GM21423 (cell line): ENCODE results near the gene FRAS1.

ENCODE experiments used
- ATAC-seq: cut with Tn5 transposase; IDR thresholded peaks from one replicate; pipeline ENCODE4 v1.9.1; 2021; ENCODE audit warnings: mild to moderate bottlenecking, moderate library complexity; ENCODE audit not compliant: unreplicated experiment

The FRAS1 gene

DNA sequence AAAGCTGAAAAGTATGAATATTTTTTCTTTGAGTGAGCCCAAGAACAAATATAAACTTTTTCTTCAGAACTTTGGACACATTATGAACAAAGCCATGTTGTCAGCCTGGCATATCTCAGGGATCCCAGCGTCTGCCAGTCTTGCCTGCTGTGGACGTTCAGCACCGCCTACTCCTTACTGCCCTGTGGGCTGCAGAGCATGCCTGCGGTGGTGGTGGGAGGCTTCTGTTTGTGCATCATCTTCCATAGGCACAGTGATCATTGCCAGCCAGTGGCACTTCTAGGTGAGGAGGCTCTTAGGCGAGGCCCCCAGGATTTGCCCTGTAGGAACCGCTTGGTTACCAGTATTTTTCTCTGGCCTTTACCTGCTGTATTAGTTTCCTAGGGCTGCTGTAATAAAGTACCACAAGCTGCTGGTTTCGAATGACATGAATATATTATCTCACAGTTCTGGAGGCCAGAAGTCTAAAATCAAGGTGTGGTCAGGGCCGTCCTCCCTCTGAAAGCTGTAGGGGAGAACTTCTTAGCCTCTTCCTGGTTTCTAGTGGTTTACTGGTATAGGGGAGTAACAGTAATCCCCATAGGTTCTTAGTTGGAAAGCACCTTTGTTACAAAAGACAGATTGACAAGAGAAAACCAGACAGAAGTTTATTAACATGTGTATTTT is 509.8 kb downstream of the FRAS1 start:
- peak; percentile 81 for ATAC-seq

DNA sequence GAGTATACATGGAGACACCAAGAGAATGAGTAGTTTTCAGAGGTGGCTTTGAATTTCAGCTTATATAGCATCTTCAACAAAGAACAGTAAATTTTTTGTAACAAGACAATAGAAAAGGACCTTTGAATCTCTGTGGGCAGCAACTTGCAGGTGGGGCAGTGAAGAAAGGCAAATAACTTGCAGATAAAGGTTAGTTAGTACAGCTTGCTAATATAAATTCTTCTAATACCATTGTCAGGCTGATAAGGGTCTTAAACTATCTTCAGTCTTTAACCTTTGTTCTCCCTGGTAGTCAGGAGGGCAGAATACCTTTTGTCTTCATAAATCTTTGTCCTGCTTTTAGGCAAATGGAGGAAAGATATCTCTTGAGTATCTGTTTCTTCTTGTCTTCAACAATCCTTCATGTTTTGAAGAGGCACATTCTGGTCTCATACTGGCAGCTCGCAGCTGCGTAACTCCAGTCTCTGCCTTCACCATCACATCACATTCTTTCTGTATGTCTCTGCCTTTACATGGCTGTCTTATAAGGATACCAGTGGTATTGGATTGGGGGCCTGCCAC is 510.5 kb downstream of the FRAS1 start:
- ATAC-seq, result no peak

DNA sequence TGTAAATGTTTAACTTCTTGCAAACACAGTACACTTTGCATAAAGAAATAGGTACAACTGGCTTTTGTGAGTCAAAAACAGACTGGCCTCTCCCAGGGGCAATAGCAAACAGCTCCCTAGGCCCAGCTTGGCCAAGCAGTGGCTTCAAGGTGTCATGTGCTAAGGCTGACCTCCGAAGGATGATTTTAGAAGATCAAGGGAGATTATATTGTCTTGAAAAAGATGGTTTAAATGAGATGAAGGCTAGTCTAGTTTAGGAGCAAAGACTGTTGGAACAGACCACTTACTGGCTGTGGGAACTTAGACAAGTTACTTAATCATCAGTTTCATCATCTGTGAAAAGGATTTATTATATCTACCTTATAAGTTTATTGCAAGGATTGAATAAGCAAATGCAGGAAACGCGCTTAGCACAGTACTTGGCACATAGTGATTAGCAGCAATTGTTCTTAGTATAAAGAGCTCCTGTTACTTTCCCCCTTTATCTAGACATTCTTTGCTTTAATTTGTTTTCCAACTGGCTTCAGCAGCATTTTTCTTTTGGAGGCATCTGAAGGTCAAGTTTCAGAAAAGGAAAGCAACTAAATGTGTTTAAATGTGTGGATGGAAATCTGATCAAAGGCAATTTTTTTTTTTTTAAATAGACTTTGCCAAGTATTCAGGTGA is 511.6 kb downstream of the FRAS1 start:
- peak; percentile 60 for ATAC-seq

DNA sequence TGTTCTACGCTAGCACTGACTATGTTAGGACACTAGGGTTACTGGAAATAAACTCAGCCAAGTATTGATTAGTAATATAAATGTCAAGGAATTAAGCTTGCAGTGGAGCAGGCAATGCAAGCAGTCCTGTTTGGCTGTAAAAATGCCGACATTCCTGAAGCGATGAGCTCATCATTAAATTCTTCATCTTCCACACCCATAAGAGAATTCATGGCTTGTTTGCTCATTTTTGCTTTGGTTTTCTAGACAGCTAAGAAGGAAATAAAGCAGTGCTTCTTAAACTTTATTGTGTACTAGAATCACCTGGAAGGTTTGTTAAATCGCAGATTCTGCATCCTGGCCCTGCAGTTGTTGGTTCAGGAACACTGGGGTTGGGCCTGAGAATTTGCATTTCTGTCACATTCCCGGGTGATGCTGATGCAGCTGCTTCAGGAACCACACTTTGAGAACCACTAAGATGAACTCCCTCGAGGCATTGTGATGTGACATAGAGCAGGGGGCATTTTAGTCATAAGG is 512.2 kb downstream of the FRAS1 start:
- ATAC-seq, result no peak

DNA sequence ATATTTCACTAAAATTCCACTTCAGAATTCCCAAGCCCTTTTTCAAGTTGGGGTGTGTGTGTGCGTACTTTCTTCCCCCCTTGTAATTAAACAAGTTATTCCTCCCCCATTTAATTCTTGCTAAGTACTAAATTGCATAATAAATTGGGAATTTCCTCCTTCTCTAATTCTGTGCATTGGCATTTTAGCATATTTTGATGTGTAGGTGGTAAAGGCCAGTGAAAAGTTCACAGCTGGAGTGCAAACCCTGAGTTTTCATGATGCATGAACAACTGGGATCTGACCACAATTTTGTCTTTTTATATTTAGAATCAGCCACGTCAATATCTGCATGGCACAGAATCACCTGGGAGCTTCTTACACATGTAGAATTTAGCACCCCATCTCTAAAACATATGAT is 513.0 kb downstream of the FRAS1 start:
- no peak for ATAC-seq

DNA sequence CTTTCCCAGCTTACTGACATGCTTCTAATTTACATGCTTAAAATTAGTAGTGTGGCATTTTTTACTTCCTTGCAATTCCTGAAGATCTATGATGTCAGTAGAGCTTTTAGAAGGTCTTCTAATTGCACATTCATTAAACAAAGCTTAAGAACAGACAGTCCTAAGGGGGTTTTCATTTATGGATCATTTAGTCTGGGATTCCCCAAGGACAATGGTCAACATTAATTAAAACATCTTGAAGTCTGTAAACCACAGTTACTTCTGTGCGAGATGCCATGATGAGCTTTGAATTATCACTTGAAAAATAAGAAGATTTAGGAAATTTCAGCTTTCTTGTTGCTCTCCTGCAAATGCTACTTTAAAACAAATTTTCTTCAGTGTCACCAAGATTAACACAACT is 514.7 kb downstream of the FRAS1 start:
- ATAC-seq, result no peak

DNA sequence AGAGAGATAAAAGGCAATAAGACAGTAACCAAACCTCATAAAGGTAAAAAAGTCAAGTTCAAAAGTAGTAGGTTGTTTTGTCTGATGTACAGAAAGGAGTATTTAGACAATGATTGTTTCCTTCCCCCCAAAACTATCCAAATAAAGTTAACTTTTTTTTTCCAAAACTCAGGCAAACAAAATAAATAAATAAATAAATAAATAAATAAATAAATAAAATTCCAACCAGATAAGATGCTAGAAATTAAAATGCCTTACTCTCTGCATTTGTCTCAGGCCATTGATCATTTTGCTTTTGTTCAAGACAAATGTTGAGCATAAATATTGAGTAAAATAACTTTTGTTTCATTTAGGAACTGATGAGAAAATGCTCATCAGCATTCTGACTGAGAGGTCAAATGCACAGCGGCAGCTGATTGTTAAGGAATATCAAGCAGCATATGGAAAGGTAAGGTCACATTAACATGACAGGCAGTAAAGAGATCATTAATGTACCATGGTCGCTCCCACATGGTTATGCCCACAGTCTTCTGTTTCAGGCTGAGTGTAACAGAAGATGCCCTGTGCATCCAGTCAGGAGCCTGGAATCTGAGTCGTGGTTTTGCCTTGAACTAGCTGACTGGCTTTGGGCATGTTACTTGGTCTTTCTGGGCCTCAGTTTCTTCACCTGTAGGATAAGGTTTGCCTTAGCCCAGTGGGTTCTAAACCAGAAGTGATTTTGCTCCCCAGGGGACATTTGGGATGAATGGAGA is 521.7 kb downstream of the FRAS1 start:
- no peak for ATAC-seq

DNA sequence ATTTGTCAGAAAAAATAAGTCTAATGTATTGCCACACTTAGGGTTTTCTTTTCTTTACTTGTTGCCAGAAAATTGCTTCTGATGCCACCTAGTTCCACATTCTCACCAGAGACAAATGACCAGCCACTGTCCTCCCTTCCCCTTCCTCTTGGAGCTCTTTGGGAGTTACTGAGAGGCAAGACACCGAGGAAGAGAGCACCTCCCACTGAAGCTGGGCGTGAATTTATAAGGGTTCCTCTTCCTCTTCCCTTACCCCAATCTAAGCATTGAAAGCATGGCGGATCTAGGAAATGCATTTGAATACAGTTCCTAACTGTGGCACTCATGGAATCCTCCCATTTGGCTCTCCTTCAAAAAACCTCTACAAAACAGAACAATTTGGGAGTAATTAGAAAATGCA is 524.5 kb downstream of the FRAS1 start:
- ATAC-seq, result no peak

DNA sequence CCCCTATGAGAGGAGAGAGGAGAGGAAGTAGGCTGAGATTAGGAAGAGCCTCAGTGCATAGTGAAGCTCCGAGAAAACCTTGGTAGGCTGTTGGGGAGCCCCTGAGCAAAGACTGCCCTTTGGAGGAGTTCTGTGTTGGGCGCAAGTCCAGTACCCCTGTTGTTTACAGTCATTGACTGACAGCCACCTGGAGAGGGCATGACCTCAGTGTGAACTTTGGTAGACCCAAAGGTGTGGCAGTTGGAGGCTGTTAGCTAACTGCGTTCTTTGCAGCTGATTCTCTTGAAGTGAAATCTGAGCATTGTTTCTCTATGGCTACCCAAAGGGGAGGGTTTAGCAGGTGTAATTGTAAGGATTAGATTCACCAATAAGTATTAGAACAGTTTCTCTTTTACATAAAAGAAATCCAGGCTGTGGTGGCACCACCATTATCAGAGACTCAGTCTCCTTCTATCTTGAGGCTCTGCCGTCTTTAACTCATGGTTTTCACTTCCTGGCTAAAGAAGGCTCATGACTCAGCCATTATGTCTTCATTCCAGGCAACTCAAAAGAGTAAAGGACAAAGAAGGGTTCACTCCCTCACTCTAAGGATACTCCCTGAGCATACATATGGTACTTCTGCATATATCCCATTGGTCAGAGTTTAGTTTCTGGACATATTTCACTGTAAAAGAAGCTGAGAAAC is 527.9 kb downstream of the FRAS1 start:
- ATAC-seq, result no peak

DNA sequence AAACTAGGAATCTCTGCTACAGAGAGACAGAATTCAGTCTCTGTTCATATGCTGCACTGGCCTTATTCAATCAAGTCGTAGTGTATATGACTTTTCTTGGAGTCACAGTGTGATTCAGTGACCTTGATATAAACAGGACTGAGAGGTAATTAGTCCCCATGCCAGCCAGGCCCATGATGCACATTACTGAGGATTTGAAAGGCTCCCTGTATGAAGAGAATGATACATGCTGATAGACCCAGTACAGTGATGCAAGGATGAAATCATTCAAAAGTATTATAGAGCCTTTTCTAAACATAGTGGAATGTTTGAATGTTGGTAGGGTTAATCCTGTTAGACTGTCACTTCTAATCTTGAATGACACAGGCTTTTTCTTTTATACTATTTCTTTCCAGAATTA is 528.5 kb downstream of the FRAS1 start:
- ATAC-seq, result no peak

DNA sequence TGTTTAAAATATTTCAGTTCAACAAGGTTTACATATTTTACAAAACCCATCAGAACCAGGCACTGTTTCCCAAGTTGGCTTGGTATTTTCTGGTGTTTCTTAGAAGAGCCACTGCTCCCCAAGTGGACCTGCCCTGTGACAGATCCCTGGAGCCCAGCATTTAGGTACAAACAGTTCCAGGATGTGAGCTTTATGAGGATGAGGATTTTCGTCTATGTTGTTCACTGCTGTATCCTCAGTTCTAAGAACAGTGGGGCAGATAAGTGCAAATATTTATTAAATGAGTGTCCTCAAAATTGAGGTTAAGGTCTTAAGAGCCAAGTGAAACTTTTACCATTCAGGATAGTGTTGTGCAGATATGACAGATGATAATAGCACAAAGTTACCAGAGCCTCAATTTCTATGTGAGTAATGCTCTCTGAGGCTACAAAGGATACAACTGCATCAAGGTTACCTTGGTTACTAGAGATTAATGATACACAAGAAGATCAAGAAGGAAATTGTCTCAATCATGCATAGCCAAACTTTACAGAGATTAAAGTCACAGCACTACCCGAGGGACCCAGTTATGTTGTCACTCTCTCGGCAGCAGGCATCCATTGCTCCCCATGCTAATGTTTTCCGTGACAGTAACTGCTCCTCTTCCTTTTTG is 531.9 kb downstream of the FRAS1 start:
- no peak for ATAC-seq

DNA sequence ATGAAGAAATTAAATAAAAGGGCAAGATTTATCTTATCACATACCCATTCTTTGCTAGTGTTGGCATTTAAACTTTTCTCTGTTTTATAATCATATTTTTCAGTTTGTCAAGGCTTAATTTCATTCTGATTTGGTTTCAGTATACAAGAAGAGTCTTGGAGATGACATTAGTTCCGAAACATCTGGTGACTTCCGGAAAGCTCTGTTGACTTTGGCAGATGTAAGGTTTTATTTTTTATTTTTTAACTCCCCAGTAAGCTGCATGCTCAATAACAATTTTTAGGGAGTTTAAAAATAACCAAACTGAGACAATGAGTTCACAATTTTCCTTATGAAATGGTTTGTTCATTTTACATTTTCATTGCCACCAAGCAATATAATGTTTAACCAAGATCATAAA is 534.3 kb downstream of the FRAS1 start:
- no peak for ATAC-seq

DNA sequence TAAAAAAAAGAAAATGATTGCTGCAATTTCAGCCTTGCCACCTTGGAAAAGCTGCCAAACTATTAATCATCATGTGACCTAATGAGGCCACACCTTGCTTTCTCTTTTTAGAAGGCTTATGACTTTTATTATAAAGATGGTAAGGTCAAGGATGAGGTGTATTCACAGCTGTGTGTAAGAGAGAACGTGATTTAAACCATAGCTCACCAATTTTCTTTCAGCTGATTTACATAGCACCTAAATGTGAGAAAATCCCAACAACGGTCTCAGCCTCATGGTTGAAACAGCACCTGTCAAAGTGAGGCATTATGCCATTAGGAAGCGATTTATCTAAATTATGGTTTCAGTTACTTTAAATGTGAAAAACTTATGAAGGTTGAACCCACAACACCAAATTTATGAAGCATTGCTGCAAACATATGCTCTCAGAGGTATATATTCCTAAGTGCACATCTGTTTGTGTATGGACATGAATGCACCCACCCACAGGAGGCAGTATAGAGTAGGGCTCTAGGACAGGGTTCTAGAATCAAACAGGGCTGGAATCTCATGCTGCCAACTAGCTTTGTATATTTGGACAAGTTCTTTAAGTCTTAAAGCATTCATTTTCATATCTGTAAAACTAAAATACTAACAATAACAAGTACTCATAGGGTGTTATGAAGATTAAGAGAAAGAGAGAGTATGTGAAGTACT is 535.1 kb downstream of the FRAS1 start:
- no peak for ATAC-seq
